ENCODE results near the gene MKLN1. TPM values are rescaled to one million over a fixed set of nuclear protein-coding genes. Genes with fewer than 3 reads are reported as not detected.

MKLN1 gene
- total and polyA plus RNA-seq, 2 of the 13 experiments (the other 11 are each of a cell fraction or from before 2014, with no cell fraction given): 33.6 to 43.5 TPM

- 50% methylated on average over 3 of the region's 3 CpGs for WGBS (ENCODE audit: low lambda C conversion rate)
- no peak for DNase-seq (ENCODE audit: low spot score)
- Histone ChIP-seq H3K4me1 (ENCODE audit: insufficient read depth, low read length) (no peaks in the 10 kb centered on the region), H3K79me2 (ENCODE audit: insufficient read depth, low read length) (no peaks in the 10 kb centered on the region), H4K20me1 (ENCODE audit: insufficient read depth, low read length) (no peaks in the 10 kb centered on the region), H3K27me3 (ENCODE audit: control insufficient read depth in 1 of 2, insufficient read depth in 2 of 2, low read length in 2 of 2) (peaks cover 0 to 4% of the 10 kb centered on the region in 2 experiments; a peak in 1 of 5 replicates), H3K4me2 (ENCODE audit: low read depth, low read length) (no peak overlapping the region), H3K4me3 (replicated peaks in 1 of 3; ENCODE audit: insufficient read depth in 1 of 3, low read depth in 2 of 3, low read length in 3 of 3) (no peak overlapping the region), H3K27ac (ENCODE audit: extremely low read length, insufficient read depth, low read length) (no peak overlapping the region), H3K9ac (ENCODE audit: insufficient read depth, low read depth, low read length) (no peak overlapping the region), H3K36me3 (replicated peaks in 1 of 2; ENCODE audit: control insufficient read depth in 1 of 2, insufficient read depth in 2 of 2, low read length in 2 of 2) (no peaks in the 10 kb centered on the region), H3K9me3 (ENCODE audit: low read length) (no peaks in the 10 kb centered on the region), H2AFZ (ENCODE audit: low read length) (no peak overlapping the region)
- TF ChIP-seq BRD4 (CRISPR knock-in tag; IDR thresholded peaks at IDR 0.05) (no peak), FOSL1 (CRISPR knock-in tag; IDR thresholded peaks at IDR 0.05; ENCODE audit: borderline replicate concordance) (no peak), BRCA1 (CRISPR knock-in tag; IDR thresholded peaks at IDR 0.05) (no peak), ZNF562 (CRISPR knock-in tag; IDR thresholded peaks at IDR 0.05; ENCODE audit: borderline replicate concordance) (no peak), ZNF670 (CRISPR knock-in tag; IDR thresholded peaks at IDR 0.05; ENCODE audit: borderline replicate concordance) (no peak), RFX3 (CRISPR knock-in tag; IDR thresholded peaks at IDR 0.05) (no peak), USF2 (IDR thresholded peaks at IDR 0.05; ENCODE audit: low read depth, low read length) (no peak), USF2 (CRISPR knock-in tag; IDR thresholded peaks at IDR 0.05; ENCODE audit: borderline replicate concordance) (no peak), ZNF598 (CRISPR knock-in tag; IDR thresholded peaks at IDR 0.05; ENCODE audit: borderline replicate concordance) (no peak), SATB2 (CRISPR knock-in tag; IDR thresholded peaks at IDR 0.05) (no peak)
- FAIRE-seq: no peak
- ChIA-PET CTCF (ENCODE audit: low intra/inter-chr PET ratio, low total read pairs) (no interaction called here), POLR2A (no interaction called here)
- ATAC-seq: no peak
- in situ Hi-C loops (cut with HindIII; ENCODE audit: extremely low pct_ligation_motif_present, low pct_unique_long_range_greater_than_20kb) (no loop called here), intact Hi-C loops (cut with micrococcal nuclease; ENCODE audit: unreplicated experiment) (no loop called here)
- no TSS peak for BruUV-seq (replicated peaks)
Measured at GRCh38 chr7:131285556-131285955, 42.1 kb upstream of the MKLN1 start.

Measured in HepG2 (cell line).